ENCODE results near the gene C1QL4.
A peak's percentile ranks its signal among the peaks of the same experiment; 100 is the strongest.
"Not testable (repeated sequence)": the region's sequence is repeated elsewhere in the genome, so short reads cannot be mapped to it uniquely, and the experiment has no call there.

The C1QL4 gene

DNA sequence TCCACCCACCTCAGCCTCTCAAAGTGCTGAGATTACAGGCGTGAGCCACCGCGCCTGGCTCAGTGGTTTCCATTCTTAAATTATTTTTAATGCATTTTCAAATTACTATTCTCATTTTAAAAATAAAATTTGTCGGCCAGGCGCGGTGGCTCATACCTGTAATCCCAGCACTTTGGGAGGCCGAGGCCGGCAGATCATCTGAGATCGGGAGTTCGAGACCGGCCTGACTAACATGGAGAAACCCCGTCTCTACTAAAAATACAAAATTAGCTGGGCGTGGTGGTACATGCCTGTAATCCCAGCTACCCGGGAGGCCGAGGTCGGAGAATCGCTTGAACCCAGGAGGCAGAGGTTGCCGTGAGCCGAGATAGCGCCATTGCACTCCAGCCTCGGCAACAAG, 3.2 kb downstream of the C1QL4 start:
- not testable (repeated sequence) for DNase-seq (ENCODE audit: low spot score)

DNA sequence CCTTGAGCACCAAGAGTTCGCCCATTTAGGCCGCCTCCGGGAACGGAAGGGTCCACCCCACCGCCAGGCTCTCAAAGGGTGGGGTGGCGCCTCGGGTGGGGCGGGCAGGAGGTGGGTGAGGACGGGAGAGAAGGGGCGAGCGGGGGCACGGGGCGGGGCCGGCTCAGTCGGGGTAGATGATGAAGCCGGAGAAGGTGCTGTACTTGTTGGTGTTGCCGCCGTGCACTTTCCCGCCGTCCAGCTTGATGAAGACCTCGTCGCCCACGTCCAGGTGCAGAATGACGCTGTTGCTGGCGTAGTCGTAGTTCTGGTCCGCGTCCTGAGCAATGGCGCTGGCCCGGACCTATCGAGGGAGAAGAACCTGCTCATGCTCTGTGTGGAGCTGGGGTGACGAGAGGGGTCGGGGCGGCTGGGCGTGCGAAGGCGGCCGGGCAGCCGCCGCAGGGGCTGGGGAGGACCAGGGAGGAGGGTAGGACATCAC, 4.1 kb downstream of the C1QL4 start:
- DNase-seq (ENCODE audit: low spot score) = no peak

DNA sequence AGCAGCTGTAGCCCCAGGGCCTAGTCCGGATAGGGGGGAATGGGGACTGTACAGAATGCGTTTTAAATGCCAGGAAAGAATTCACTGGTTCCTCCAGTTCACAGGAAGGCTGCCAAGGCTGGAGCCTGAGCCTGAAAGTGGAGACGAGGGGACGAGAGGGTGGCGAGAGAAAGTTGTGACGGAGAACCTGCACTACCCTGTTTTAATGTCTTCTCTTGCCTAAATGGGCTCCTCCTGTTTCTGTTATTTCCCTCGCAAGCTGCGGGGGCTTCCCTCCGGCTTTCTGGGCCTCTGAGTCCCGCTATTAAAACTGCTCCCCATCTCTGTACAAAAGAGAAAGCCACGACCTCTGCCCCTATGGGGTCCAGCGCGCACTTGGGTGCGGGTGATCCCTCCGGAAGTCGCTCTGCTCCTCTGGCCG, 4.5 kb downstream of the C1QL4 start:
- DNase-seq (ENCODE audit: low spot score) = no peak

DNA sequence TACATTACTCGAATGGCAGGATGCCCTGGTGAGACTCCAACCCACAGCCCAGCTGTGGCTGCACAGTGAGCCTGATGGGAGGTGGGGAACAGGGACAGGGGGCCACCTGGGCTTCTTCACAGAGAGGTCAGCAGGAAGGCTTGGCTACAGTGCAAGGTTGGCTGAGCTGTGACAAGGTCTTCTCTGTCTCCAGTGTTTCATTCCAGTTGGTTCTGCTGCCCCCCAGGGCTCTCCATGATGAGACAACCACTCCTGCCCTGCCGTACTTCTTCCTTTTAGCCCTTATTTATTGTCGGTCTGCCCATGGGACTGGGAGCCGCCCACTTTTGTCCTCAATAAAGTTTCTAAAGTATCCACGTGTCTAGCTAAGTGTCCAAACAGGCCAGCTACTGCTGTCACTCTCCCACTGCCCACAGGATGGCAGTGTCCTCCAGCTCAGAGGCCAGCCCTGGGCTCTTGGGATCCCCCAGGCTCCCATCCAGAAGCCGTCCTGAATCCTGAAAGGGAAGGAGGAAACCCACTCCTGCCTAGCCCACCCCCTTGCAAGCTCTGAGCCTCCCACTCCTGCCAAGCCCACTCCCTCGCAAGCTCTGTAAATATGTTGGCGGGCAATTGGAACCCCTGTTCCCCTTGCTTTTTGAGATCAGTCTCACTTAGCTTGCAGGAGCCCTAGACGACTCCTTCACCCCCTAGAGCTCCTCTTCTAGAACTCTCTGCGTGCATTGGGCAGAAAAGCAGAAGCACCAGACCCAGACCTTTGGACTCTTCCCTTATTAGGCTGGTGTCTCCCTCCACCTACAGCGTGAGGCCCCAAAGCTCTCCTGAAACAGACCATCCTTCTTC, 5.4 kb downstream of the C1QL4 start:
- no peak for DNase-seq (ENCODE audit: low spot score)

DNA sequence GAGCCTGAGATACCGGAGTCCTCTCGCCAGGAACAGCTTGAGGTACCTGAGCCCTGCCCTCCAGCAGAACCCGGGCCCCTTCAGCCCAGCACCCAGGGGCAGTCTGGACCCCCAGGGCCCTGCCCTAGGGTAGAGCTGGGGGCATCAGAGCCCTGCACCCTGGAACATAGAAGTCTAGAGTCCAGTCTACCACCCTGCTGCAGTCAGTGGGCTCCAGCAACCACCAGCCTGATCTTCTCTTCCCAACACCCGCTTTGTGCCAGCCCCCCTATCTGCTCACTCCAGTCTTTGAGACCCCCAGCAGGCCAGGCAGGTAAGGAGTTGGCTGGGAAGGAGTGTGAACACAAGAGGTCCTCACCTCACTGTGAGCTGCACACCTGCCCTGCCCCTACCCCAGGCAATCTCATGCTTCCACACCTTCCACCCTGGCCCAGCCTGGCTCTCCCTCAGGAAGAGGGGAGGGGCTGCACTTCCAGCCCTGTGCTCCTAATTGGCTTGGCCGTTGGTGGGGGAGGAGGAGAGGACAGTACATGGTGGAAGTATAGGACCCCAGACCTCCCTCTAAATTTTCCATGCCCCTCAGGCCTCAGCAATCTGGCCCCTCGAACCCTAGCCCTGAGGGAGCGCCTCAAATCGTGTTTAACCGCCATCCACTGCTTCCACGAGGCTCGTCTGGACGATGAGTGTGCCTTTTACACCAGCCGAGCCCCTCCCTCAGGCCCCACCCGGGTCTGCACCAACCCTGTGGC, 6.2 kb downstream of the C1QL4 start:
- no peak for DNase-seq (ENCODE audit: low spot score)

DNA sequence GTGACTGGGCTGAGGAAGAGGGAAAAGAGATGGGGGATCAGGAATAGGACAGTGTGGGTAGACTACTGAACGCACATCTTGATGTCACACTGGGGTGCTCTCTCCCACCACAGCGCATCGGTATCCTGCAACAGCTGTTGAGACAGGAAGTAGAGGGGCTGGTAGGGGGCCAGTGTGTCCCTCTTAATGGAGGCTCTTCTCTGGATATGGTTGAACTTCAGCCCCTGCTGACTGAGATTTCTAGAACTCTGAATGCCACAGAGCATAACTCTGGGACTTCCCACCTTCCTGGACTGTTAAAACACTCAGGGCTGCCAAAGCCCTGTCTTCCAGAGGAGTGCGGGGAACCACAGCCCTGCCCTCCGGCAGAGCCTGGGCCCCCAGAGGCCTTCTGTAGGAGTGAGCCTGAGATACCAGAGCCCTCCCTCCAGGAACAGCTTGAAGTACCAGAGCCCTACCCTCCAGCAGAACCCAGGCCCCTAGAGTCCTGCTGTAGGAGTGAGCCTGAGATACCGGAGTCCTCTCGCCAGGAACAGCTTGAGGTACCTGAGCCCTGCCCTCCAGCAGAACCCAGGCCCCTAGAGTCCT, 6.9 kb downstream of the C1QL4 start:
- DNase-seq (ENCODE audit: low spot score) = no peak

DNA sequence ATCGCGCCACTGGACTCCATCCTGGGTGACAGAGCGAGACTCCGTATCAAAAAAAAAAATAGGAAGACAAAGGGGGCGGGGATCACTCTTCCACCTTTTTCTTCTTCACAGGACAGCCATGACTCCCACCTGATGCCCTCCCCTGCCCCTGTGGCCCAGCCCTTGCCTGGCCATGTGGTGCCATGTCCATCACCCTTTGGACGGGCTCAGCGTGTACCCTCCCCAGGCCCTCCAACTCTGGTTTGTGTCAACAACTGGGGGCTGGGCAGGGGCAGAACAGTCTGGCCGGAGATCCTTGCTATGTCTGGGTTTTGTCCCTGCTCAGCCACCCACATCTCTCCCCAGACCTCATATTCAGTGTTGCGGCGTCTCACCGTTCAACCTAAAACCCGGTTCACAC, 8.2 kb downstream of the C1QL4 start:
- no peak for DNase-seq (ENCODE audit: low spot score)

DNA sequence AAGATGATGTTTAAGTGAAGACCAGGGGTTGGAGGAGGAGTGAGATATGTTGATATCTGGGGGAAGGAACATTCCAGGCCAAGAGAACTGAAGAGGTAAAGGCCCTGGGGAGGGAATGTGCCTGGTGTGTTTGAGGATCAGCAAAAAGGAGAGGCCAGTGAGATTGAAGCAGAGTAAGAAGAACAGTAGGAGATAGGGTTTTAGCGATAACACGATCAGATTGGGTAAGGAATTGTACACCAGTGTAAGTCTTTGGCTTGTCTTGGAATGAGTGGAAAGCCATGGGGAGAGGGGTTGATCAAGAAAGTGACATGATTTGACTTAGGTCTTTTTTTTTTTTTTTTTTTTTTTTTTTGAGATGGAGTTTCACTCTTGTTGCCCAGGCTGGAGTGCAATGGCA, 9.1 kb downstream of the C1QL4 start:
- no peak for DNase-seq (ENCODE audit: low spot score)

DNA sequence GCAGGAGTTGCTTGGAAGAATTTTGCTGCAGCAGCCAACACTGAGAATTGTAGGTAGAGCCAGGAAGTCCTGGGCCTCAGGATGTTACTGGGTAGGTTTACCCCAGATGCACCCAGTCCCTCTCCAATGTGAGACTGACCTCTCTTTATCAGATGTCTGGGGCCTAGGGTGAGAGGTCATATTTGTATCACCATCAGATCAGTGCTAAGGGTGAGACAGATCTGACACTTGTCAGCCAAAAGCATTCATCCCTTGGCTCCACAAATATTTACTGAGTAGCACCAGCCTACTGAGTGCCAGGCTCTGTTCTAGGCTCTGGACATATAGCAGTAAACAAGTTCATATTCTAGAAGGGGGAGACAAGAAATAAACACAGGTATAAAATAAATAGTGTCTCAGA, 9.6 kb downstream of the C1QL4 start:
- DNase-seq (ENCODE audit: low spot score) = no peak

DNA sequence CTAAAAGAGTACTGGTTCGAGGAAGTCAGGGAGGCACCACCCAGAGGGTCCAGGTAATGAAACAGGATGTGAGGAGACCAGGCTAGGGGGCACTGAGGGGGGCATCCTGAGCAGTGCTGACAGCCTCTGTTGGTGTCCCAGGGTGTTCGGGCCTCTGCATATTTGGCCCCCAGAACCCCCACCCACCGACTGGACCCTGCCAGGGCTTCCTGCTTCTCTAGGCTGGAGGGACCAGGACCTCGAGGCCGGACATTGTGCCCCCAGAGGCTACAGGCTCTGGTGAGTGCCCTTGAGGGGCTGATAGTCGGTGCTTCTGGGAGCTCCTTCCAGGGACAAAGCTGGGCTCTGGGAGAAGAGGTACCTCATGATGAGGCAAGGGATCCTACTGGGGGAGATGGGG, 11.4 kb downstream of the C1QL4 start:
- DNase-seq (ENCODE audit: low spot score) = no peak

DNA sequence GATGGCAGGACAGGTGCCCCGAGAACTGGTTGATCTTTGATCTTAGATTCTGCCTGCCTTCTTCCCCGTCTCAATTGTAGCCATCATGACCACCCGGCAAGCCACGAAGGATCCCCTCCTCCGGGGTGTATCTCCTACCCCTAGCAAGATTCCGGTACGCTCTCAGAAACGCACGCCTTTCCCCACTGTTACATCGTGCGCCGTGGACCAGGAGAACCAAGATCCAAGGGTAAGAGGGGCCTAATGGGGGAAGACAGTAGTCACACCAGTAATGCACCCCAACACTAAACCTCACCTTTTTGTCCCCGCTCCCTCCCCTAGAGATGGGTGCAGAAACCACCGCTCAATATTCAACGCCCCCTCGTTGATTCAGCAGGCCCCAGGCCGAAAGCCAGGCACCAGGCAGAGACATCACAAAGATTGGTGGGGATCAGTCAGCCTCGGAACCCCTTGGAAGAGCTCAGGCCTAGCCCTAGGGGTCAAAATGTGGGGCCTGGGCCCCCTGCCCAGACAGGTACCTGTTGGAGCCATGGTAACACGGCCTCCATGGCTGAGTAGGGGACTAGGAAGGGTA, 13.4 kb downstream of the C1QL4 start:
- no peak for DNase-seq (ENCODE audit: low spot score)

DNA sequence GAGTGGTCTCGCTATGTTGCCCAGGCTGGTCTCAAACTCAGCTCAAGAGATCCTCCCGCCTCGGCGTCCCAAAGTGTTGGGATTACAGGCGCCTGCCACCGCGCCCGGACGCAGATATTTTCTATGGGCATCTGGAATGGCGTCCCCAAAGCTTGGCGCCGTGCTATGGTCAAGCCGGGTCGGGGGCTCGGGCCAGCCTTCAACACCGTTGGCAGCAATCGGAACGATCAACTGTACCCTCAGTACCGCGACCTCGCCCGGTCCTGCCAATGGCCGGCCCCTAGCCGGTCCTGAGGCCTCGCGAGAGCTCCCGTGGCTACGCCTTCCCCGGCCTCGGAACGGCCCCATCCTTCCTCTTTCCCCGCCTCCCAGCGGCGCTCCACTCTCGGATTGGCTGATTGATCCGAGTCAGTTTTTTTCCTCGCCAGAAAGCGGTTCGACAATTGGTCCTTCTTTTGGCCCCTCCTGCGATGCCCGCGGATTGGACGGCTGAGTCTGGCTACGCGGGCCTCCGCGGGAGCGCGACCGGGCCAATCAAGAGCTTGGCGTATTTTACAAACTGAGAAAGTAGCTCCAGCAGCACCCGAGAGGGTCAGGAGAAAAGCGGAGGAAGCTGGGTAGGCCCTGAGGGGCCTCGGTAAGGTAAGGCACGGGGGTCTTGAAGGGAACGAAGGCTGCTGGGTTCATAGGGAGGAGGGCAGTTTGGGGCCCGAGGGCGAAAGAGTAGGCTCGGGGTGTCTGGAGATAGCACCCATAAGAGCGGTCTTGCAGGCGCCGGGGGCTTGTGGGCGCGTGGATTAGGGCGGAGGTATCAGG, 14.1 kb downstream of the C1QL4 start, which contains the start of gene TROAP:
TSS of gene TROAP (plus strand) at position 548 of the 816 bp plus-strand sequence. CDS start 354 bp downstream, outside the sequence.
- peak; percentile 100 for DNase-seq (ENCODE audit: low spot score)

DNA sequence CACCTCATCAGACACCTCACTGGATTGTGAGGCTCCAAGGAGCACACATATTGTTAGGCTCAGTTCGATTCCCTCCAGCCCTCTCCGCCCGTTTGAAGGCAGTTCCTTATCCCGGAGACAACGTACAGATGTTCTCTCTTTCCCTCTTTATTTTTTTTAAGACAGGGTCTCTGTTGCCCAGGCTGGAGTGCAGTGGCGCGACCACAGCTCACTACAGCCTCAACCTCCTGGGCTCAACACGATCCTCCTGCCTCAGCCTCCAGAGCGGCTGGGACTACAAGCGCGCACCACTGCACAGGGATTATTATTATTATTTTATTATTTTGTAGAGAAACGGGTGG, 14.7 kb downstream of the C1QL4 start:
- no peak for DNase-seq (ENCODE audit: low spot score)

DNA sequence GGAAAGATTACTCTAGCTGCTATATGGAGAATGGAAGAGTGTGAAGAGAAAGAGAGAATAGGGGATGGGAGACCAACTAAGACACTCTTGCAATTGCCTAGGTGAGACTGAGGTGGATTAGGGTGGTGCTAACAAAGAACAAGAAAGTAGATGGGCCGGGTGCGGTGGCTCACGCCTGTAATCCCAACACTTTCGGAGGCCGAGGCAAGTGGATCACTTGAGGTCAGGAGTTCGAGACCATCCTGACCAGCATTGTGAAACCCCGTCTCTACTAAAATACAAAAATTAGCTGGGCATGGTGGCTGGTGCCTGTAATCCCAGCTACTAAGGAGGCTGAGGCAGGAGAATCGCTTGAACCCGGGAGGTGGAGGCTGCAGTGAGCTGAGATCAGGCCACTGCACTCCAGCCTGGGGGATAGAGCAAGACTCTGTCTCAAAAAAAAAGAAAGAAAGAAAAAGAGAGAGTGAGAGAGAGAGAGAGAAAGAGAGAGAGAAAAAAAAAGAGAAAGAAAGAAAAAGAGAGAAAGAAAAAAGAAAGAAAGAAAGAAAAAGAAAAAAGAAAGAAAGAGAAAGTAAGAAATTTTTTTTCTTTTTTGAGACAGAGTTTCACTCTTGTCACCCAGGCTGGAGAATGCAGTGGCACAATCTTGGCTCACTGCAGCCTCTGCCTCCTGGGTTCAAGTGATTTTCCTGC, 16.4 kb downstream of the C1QL4 start:
- DNase-seq (ENCODE audit: low spot score) = not testable (repeated sequence)

DNA sequence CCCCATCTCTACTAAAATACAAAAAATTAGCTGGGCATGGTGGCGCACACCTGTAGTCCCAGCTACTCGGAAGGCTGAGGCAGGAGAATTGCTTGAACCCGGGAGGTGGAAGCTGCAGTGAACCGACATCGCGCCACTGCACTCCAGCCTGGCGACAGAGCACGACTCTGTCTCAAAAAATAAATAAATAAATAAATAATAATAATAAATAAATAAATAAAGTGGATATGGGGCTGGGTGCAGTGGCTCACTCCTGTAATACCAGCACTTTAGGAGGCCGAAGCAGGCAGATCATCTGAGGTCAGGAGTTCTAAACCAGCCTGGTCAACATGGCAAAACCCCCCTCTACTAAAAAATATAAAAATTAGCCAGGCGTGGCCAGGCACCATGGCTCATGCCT, 19.9 kb downstream of the C1QL4 start:
- DNase-seq (ENCODE audit: low spot score) = not testable (repeated sequence)

DNA sequence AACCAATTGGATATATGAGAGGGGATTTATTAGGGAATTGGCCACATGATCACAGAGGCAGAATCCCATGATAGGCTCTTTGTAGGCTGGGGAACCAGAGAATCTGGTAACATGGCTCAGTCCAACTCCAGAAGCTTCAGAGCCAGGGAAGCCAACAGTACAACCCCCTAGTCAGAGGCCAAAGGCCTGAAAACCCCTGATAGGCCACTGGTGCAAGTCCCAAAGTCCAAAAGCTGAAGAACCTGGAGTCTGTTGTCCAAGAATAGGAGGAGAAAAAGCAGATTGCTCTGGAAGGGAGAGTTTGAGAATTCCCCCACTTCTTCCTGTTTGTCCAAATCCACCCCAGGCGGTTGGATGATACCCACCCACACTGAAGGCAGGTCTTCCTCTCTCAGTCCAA, 22.2 kb downstream of the C1QL4 start:
- no peak for DNase-seq (ENCODE audit: low spot score)

DNA sequence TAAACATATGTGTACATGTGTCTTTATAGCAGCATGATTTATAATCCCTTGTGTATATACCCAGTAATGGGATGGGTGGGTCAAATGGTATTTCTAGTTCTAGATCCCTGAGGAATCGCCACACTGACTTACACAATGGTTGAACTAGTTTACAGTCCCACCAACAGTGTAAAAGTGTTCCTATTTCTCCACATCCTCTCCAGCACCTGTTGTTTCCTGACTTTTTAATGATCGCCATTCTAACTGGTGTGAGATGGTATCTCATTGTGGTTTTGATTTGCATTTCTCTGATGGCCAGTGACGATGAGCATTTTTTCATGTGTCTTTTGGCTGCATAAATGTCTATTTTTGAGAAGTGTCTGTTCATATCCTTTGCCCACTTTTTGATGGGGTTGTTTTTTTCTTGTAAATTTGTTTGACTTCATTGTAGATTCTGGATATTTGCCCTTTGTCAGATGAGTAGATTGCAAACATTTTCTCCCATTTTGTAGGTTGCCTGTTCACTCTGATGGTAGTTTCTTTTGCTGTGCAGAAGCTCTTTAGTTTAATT, 26.5 kb downstream of the C1QL4 start:
- not testable (repeated sequence) for DNase-seq (ENCODE audit: low spot score)

DNA sequence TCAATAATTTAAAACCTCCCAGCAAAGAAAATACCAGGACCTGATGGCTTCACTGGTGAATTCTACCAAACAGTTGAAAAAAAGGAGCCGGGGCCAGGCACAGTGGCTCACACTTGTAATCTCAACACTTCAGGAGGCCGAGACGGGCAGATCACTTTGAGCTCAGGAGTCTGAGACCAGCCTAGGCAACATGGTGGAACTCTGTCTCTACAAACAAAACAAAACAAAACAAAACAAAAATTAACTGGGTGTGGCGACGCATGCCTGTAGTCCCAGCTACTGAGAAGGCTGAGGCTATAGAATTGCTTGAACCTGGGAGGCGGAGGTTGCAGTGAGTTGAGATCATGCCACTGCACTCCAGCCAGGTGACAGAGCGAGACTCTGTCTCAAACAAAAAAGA, 27.6 kb downstream of the C1QL4 start:
- no peak for DNase-seq (ENCODE audit: low spot score)

DNA sequence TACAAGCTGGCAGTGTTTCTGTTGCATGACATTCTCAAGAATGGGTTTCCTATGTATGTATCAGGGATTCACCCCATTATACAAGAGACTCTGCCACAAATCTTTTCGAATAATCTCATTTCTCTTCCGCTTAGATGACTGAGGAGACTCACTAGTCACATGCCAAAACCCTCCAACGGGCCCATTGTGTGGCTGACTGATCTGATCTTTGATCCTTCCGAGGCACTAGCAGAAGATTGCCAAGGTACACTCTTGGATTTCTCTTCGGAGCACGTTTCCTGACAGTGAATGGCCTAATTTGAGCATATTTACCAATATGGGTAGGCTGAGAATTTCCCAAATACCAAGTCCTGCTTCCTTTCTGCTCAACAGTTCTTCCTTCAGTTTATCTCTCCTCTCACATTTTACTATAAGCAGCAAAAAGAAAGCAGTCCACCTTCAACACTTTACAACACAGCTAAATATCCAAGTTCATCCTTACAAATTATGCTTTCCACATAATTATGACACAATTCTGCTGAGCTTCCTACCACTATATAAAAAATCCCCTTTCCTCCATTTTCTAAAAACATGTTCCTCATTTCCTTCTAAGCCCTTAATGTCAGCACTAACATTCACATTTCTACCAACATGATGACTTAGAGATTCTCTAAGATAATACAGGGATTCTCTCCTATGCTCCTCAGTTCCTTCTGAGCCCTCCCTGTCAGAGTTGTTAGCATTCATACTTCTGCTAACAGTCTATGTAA, 31.1 kb downstream of the C1QL4 start:
- DNase-seq (ENCODE audit: low spot score) = no peak

DNA sequence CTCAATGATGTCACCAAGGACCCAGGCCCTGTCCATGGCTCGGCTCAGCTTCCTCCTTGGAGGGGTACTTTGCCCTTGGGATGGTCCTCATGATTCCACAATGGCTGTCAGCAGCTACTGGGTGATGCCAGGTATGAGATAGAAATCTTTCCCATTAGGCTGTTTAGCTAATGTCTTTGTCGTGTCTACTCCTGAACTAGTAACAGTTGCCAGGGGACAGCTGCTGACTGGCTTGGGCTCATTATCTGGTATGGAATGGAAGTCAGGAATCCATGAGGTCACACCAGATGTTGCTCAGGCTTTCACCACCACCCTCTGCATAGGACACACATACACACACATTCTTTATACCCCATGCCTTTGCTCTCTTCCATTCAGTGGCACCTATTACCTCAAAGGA, 32.8 kb downstream of the C1QL4 start:
- DNase-seq (ENCODE audit: low spot score) = no peak

All from activated CD4-positive, alpha-beta T cell treated with anti-CD3 and anti-CD28 coated beads, Interleukin-2, Interleukin-4, amounts not matched to agents 100 ng/mL and 50 ng/mL, durations not matched to agents 16 hours and 8 hours (primary cell).